ENCODE data around the gene DOCK2. TPM values are rescaled to one million over a fixed set of nuclear protein-coding genes. Genes with fewer than 3 reads are reported as not detected.
A peak's percentile ranks its signal among the peaks of the same experiment; 100 is the strongest.

The DOCK2 gene
- total RNA-seq, 1 donor from 2014 or later: 3.9 TPM

DNA sequence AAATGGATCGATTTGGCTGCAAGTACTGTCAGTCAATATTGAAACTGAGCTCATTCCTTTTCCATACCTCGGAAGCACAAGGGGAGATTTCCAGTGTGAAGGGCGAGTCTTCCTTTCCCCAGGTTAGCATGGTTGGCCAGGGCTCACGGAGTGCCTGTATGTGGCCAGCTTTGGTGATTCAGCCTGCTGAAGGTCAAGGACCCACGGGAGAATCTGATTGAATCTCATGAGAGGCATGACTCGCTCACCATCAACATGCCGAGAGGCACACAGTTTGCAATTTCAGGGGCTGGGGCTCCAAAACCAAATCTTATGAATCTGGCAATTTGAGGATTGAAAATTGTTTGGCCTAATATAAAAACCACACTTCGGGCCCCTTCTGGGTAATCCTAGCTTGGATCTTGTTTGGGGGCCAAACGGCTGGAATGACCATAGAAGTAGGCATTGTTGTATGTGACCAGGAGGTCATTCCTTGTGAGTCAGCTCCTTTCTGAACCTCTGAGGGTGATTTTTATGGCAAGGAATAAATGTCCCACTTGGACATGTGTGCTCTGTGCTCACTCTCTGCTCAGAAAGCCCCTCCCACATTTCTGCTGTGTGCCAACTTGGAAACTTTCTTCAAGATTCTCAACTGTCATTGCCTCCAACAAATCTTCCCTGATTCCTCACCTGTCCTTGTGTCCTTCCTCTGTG is 69.8 kb downstream of the DOCK2 start:
- peak; percentile 67 for DNase-seq (ENCODE audit: low read depth)
- Histone ChIP-seq H3K4me3 (ENCODE audit: low read depth, low read length) (no peak overlapping the region), H3K27me3 (ENCODE audit: control insufficient read depth, insufficient read depth, low read length) (no peaks in the 10 kb centered on the region), H3K36me3 (ENCODE audit: control insufficient read depth, insufficient read depth, low read length) (no peaks in the 10 kb centered on the region)
- TF ChIP-seq, protein P1, sequence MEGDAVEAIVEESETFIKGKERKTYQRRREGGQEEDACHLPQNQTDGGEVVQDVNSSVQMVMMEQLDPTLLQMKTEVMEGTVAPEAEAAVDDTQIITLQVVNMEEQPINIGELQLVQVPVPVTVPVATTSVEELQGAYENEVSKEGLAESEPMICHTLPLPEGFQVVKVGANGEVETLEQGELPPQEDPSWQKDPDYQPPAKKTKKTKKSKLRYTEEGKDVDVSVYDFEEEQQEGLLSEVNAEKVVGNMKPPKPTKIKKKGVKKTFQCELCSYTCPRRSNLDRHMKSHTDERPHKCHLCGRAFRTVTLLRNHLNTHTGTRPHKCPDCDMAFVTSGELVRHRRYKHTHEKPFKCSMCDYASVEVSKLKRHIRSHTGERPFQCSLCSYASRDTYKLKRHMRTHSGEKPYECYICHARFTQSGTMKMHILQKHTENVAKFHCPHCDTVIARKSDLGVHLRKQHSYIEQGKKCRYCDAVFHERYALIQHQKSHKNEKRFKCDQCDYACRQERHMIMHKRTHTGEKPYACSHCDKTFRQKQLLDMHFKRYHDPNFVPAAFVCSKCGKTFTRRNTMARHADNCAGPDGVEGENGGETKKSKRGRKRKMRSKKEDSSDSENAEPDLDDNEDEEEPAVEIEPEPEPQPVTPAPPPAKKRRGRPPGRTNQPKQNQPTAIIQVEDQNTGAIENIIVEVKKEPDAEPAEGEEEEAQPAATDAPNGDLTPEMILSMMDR (IDR thresholded peaks at IDR 0.05; ENCODE audit: insufficient read depth, low read length, poor library complexity, severe bottlenecking): no peak

DNA sequence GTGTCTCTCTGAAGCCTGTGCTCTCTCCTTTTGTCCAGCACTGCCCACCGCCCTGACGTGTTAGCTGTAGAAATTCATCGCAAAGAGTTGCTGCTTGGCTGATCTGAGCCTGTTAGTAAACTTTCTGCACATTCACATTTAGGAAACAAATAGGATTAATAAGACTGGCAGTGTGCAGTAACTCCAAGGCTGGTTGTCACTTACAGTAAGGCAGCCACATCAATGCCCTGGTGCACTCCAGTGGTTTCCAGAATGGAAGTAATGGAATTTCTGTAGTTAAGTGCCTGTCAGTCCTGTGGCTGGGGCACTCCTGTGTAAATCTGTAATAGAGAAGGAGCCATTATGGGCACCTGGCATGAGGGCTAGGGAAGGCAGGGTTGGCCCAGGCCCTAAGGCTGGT is 70.6 kb downstream of the DOCK2 start:
- no peak for DNase-seq (ENCODE audit: low read depth)
- H3K27me3 ChIP-seq (ENCODE audit: control insufficient read depth, insufficient read depth, low read length): no peaks in the 10 kb centered on the region
- TF ChIP-seq, protein P1 (IDR thresholded peaks at IDR 0.05; ENCODE audit: insufficient read depth, low read length, poor library complexity, severe bottlenecking): no peak
- no peaks in the 10 kb centered on the region for H3K36me3 ChIP-seq (ENCODE audit: control insufficient read depth, insufficient read depth, low read length)
- no peak overlapping the region for H3K4me3 ChIP-seq (ENCODE audit: low read depth, low read length)

DNA sequence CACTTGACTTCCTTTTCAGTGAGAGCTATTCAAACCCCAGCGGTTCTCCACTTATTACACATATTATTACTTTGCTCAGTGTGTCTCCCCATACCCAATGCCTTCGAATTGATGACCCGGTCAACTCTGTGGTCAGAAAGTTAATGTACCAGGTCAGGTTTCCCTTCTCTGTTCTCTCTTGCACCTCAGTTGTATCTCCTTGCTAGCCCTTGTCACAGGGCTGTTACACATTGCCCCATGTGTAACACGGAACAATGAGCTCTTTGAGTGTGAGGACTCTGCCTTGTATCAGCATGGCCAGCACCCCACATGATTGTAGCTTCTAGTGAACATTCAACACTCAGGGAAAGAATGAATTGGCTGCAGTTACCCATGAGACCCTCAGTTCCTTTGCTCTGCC is 73.6 kb downstream of the DOCK2 start:
- no peak for DNase-seq (ENCODE audit: low read depth)
- Histone ChIP-seq H3K36me3 (ENCODE audit: control insufficient read depth, insufficient read depth, low read length) (no peaks in the 10 kb centered on the region), H3K4me3 (ENCODE audit: low read depth, low read length) (no peak overlapping the region), H3K27me3 (ENCODE audit: control insufficient read depth, insufficient read depth, low read length) (no peaks in the 10 kb centered on the region)
- TF ChIP-seq, protein P1 (IDR thresholded peaks at IDR 0.05; ENCODE audit: insufficient read depth, low read length, poor library complexity, severe bottlenecking): no peak

DNA sequence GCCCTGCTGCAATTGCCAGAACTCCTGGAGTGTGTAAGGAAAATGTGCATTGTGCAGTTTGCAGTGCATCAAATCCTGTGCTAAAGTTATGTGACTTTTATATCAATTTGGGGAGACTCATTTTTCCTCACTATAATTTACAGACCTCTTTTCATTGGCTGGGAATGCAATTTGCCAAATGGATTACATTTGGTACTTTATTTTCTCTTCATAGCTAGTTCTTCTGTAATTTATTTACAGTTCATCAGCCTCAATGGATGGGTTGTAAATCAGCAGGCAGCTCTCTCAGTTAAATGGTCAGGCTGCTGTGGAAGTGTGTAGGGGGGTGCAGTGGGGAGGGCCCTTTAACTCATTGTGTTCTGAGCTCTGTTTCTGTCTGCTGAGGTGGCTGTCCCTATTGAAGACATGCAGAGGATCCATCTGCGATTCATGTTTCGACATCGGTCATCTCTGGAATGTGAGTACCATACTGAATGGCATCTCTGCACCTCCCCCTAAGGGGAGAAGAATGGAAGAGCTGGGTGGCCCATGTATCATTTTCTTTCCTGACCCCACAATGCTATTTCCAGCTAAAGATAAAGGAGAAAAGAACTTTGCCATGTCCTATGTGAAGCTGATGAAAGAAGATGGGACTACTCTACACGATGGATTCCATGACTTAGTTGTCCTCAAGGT is 74.6 kb downstream of the DOCK2 start:
- H3K27me3 ChIP-seq (ENCODE audit: control insufficient read depth, insufficient read depth, low read length): no peaks in the 10 kb centered on the region
- H3K4me3 ChIP-seq (ENCODE audit: low read depth, low read length): no peak overlapping the region
- TF ChIP-seq, protein P1 (IDR thresholded peaks at IDR 0.05; ENCODE audit: insufficient read depth, low read length, poor library complexity, severe bottlenecking): no peak
- no peak for DNase-seq (ENCODE audit: low read depth)
- no peaks in the 10 kb centered on the region for H3K36me3 ChIP-seq (ENCODE audit: control insufficient read depth, insufficient read depth, low read length)

DNA sequence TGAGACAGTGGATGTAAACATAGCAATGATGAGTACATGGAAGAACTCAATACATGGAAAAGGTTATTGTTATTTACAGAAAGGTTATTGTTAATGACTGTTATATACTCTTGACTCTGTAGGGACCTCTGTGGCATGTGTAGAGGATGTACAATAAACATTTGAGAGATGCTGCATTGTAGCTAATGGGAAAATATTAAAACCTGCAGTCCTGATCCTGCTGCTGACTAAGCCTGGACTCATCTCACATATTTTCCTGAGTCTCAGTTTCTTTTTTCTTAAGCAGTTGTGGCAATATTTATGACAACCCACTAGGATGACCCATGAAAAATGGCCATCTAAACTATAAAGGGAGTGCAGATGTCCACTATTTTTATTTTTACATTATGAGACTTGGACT is 75.4 kb downstream of the DOCK2 start:
- Histone ChIP-seq H3K36me3 (ENCODE audit: control insufficient read depth, insufficient read depth, low read length) (no peaks in the 10 kb centered on the region), H3K27me3 (ENCODE audit: control insufficient read depth, insufficient read depth, low read length) (no peaks in the 10 kb centered on the region), H3K4me3 (ENCODE audit: low read depth, low read length) (no peak overlapping the region)
- TF ChIP-seq, protein P1 (IDR thresholded peaks at IDR 0.05; ENCODE audit: insufficient read depth, low read length, poor library complexity, severe bottlenecking): no peak
- no peak for DNase-seq (ENCODE audit: low read depth)
